GM10266 (cell line): ENCODE results near the gene ELAC2.
"Not testable (repeated sequence)": the region's sequence is repeated elsewhere in the genome, so short reads cannot be mapped to it uniquely, and the experiment has no call there.

Experiments used
- DNase-seq: peaks from one replicate; pipeline ENCODE4 v3.0.0; 2012; ENCODE audit errors: extremely low spot score
- TF ChIP-seq, protein P1 (sequence below): IDR thresholded peaks from 2 replicates; pipeline ENCODE4 v1.5.1; 2012; ENCODE audit warnings: mild to moderate bottlenecking, low read depth; ENCODE audit not compliant: control insufficient read depth, insufficient read depth; ENCODE audit errors: missing control alignments

ELAC2 gene

GRCh38 chr17:12979246-12979645 lies 38.6 kb downstream of the ELAC2 start:
- DNase-seq = no peak
- TF ChIP-seq, protein P1, sequence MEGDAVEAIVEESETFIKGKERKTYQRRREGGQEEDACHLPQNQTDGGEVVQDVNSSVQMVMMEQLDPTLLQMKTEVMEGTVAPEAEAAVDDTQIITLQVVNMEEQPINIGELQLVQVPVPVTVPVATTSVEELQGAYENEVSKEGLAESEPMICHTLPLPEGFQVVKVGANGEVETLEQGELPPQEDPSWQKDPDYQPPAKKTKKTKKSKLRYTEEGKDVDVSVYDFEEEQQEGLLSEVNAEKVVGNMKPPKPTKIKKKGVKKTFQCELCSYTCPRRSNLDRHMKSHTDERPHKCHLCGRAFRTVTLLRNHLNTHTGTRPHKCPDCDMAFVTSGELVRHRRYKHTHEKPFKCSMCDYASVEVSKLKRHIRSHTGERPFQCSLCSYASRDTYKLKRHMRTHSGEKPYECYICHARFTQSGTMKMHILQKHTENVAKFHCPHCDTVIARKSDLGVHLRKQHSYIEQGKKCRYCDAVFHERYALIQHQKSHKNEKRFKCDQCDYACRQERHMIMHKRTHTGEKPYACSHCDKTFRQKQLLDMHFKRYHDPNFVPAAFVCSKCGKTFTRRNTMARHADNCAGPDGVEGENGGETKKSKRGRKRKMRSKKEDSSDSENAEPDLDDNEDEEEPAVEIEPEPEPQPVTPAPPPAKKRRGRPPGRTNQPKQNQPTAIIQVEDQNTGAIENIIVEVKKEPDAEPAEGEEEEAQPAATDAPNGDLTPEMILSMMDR = no peak

DNA sequence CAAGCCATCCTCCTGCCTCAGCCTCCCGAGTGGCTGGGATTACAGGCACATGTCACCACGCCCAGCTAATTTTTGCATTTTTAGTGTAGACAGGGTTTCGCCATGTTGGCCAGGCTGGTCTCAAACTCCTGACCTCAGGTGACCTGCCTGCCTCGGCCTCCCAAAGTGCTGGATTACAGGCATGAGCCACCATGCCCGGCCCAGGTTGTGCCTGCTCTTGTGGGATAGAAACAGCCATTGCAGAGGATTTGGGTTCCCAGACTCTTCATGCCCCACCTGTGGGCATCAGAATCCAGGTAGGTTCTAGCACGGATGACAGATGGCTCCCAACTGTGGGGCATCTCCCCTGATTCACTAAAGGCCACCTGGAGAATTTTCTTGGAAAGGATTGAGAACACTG lies 39.0 kb downstream of the ELAC2 start:
- DNase-seq = not testable (repeated sequence)

GRCh38 chr17:12977008-12977751 lies 40.6 kb downstream of the ELAC2 start:
- DNase-seq = no peak
- TF ChIP-seq, protein P1 = no peak

DNA sequence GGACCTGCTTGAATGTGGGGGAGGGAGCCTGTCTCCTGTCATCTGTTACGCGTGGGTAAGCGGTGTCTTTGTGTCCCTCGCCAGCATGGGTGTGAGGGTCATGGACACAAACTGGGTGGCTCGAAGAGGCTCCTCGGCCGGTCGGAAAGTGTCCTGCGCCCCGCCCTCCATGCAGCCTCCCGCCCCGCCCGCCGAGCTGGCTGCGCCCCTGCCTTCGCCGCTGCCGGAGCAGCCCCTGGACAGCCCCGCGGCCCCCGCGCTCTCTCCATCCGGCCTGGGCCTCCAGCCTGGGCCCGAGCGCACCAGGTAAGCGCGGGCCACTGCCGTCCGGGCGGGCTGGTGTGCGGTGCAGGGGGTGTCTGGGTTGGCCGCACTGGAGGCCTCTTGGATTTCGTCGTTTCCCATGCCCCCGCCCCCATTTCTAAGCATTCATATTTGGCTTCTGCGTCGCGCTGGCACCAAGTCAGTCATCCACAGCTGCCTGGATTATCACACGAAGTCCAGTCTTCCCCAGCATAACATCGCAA lies 43.8 kb downstream of the ELAC2 start:
- DNase-seq = peak; percentile 36
- TF ChIP-seq, protein P1 = no peak

GRCh38 chr17:12973496-12974004 lies 44.3 kb downstream of the ELAC2 start:
- no peak for DNase-seq
- TF ChIP-seq, protein P1 = no peak

DNA sequence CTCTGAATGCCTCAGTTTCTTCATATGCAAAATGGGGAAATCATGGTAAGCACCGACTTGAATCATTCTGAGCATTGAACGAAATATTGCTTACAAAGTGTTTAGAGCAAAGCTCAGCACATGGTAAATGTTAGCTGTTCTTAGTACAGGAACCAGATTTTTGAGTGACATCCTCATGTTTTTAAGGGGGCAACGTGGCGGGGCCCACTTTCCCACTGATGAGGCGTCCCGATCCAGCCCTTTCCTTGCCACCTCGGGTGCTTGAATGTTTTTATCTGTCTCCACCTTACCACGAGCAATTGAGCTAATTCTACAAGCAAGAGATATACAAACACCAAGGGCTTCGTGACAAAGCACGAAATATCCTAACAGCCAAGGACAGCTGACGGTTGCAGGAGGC lies 49.9 kb downstream of the ELAC2 start:
- TF ChIP-seq, protein P1 = no peak
- DNase-seq = no peak

- TF ChIP-seq, protein P1 = no peak
- no peak for DNase-seq
These were observed 51.4 kb downstream of the ELAC2 start for GRCh38 chr17:12966413-12966812.

GRCh38 chr17:12965988-12966387 lies 51.8 kb downstream of the ELAC2 start:
- no peak for DNase-seq
- TF ChIP-seq, protein P1 = no peak
